ENCODE measurements around the gene RNF144B. TPM values are rescaled to one million over a fixed set of nuclear protein-coding genes. Genes with fewer than 3 reads are reported as not detected.

The RNF144B gene
- total and polyA plus RNA-seq, 2 experiments from 2014 or later: 4.2 to 9.0 TPM

DNA sequence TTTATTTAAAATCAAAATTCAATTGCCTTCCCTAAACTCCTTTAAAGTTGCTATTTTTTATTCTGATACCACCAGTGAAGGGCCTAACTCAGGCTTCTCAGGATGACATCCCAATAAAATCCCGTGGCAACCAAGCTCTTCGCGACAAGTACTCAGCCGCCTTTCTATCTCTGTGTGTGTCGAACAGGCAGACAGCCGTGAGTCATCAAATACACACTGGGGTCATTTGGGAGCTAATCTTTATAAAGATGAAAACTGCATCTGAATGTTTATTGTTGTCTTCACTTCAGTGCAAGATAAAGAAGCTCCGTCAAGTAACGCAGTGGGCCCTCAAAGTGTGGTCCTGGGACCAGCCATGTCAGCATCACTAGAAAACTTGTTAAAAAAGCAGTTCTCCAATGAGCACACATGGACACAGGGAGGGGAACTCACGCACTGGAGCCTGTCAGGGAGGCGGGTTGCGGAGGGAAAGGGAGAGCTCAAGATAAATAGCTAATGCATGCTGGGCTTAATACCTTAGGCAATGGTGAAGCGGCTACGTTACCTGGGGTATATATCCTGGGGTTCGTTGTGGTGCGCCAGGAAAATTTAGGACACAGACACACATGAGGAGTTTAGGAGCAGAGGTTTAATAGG, 119.3 kb downstream of the RNF144B start:
- H3K4me3 ChIP-seq: no peak overlapping the region
- Mint-ChIP-seq H3K27me3 (ENCODE audit: insufficient read depth, low read depth, poor library complexity) (no peaks in the 10 kb centered on the region), H3K36me3 (ENCODE audit: low read depth) (no peaks in the 10 kb centered on the region), H3K27ac (no peak overlapping the region), H3K4me3 (no peak overlapping the region), H3K9me3 (no peaks in the 10 kb centered on the region), H3K4me1 (peaks cover 7% of the 10 kb centered on the region)
- H3K79me2 ChIP-seq (replicated peaks; ENCODE audit: insufficient read depth): no peaks in the 10 kb centered on the region
- H3K27me3 ChIP-seq (ENCODE audit: insufficient read depth): no peaks in the 10 kb centered on the region
- no peaks in the 10 kb centered on the region for H3K36me3 ChIP-seq (ENCODE audit: insufficient read depth)
- H3F3A ChIP-seq (replicated peaks; ENCODE audit: low read depth): no peaks in the 10 kb centered on the region
- 0 out of 2 replicates have a peak, but pooled peaks cover 3% of the 10 kb centered on the region for H3K9me2 ChIP-seq (ENCODE audit: insufficient read depth)
- no peaks in the 10 kb centered on the region for H4K20me1 ChIP-seq (replicated peaks; ENCODE audit: insufficient read depth)
- ATAC-seq (no peak; the same call in 2 of the 3 replicates), DNase-seq (ENCODE audit: low spot score) (no peak)
- TF ChIP-seq NANOG (IDR thresholded peaks at IDR 0.05; ENCODE audit: borderline replicate concordance) (no peak), POLR2AphosphoS5 (IDR thresholded peaks at IDR 0.05; ENCODE audit: low read depth) (no peak), EZH2 (IDR thresholded peaks at IDR 0.05; ENCODE audit: low read depth, unreplicated experiment) (no peak)
- TF ChIP-seq, protein P1, sequence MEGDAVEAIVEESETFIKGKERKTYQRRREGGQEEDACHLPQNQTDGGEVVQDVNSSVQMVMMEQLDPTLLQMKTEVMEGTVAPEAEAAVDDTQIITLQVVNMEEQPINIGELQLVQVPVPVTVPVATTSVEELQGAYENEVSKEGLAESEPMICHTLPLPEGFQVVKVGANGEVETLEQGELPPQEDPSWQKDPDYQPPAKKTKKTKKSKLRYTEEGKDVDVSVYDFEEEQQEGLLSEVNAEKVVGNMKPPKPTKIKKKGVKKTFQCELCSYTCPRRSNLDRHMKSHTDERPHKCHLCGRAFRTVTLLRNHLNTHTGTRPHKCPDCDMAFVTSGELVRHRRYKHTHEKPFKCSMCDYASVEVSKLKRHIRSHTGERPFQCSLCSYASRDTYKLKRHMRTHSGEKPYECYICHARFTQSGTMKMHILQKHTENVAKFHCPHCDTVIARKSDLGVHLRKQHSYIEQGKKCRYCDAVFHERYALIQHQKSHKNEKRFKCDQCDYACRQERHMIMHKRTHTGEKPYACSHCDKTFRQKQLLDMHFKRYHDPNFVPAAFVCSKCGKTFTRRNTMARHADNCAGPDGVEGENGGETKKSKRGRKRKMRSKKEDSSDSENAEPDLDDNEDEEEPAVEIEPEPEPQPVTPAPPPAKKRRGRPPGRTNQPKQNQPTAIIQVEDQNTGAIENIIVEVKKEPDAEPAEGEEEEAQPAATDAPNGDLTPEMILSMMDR (conservative IDR thresholded peaks at IDR 0.05; ENCODE audit: low read depth in 2 of 2): no peak
- TF ChIP-seq, protein P2, sequence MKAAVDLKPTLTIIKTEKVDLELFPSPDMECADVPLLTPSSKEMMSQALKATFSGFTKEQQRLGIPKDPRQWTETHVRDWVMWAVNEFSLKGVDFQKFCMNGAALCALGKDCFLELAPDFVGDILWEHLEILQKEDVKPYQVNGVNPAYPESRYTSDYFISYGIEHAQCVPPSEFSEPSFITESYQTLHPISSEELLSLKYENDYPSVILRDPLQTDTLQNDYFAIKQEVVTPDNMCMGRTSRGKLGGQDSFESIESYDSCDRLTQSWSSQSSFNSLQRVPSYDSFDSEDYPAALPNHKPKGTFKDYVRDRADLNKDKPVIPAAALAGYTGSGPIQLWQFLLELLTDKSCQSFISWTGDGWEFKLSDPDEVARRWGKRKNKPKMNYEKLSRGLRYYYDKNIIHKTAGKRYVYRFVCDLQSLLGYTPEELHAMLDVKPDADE (IDR thresholded peaks at IDR 0.05): no peak
- no peak overlapping the region for H3K27ac ChIP-seq (ENCODE audit: low read depth)
- H3K4me1 ChIP-seq (ENCODE audit: insufficient read depth): no peaks in the 10 kb centered on the region
- no peak overlapping the region for H3K4me2 ChIP-seq
- H2AFZ ChIP-seq: peak overlapping the region; percentile 76

GRCh38 chr6:18507018-18507415, 119.9 kb downstream of the RNF144B start:
- H3K27me3 Mint-ChIP-seq (ENCODE audit: insufficient read depth, low read depth, poor library complexity): peaks cover under 1% of the 10 kb centered on the region
- Histone ChIP-seq H2AFZ (peak overlapping the region; percentile 76), H4K20me1 (replicated peaks; ENCODE audit: insufficient read depth) (no peaks in the 10 kb centered on the region), H3K4me1 (ENCODE audit: insufficient read depth) (no peaks in the 10 kb centered on the region), H3K27me3 (ENCODE audit: insufficient read depth) (no peaks in the 10 kb centered on the region), H3K27ac (ENCODE audit: low read depth) (no peak overlapping the region), H3K4me3 (no peak overlapping the region), H3K79me2 (replicated peaks; ENCODE audit: insufficient read depth) (no peaks in the 10 kb centered on the region), H3K36me3 (ENCODE audit: insufficient read depth) (no peaks in the 10 kb centered on the region), H3K9me2 (ENCODE audit: insufficient read depth) (0 out of 2 replicates have a peak, but pooled peaks cover 3% of the 10 kb centered on the region), H3K4me2 (no peak overlapping the region), H3F3A (replicated peaks; ENCODE audit: low read depth) (no peaks in the 10 kb centered on the region)
- no peaks in the 10 kb centered on the region for H3K36me3 Mint-ChIP-seq (ENCODE audit: low read depth)
- no peak overlapping the region for H3K4me3 Mint-ChIP-seq
- TF ChIP-seq POLR2AphosphoS5 (IDR thresholded peaks at IDR 0.05; ENCODE audit: low read depth) (no peak), REST (IDR thresholded peaks at IDR 0.05; ENCODE audit: unreplicated experiment) (no peak), CREB1 (CRISPR knock-in tag; IDR thresholded peaks at IDR 0.05; ENCODE audit: low read depth) (no peak), NANOG (IDR thresholded peaks at IDR 0.05; ENCODE audit: borderline replicate concordance) (no peak)
- TF ChIP-seq, protein P2 (IDR thresholded peaks at IDR 0.05): no peak
- no peak overlapping the region for H3K27ac Mint-ChIP-seq
- peaks cover 7% of the 10 kb centered on the region for H3K4me1 Mint-ChIP-seq
- ATAC-seq: no peak
- H3K9me3 Mint-ChIP-seq: no peaks in the 10 kb centered on the region
- no peak for DNase-seq (ENCODE audit: low spot score)
